Measurements from ENCODE around the gene ANTXRL. TPM values are rescaled to one million over a fixed set of nuclear protein-coding genes. Genes with fewer than 3 reads are reported as not detected.
"Not testable (repeated sequence)": the region's sequence is repeated elsewhere in the genome, so short reads cannot be mapped to it uniquely, and the experiment has no call there.

ANTXRL gene
- total and polyA plus RNA-seq, 4 donors = 0.06 TPM; not detected in 3

- 47% methylated on average over 2 of the region's 5 CpGs for WGBS
- not testable (repeated sequence) for H3K4me3 ChIP-seq (ENCODE audit: low read depth in 1 of 3, low read length in 3 of 3); DNase-seq (ENCODE audit: low spot score); H3K4me1 ChIP-seq (ENCODE audit: control insufficient read depth in 4 of 4, insufficient read depth in 4 of 4, low read length in 3 of 4); H3K9ac ChIP-seq (ENCODE audit: low read depth in 1 of 2, low read length in 2 of 2); H3K36me3 ChIP-seq (ENCODE audit: control insufficient read depth in 4 of 4, insufficient read depth in 3 of 4, low read depth in 1 of 4, low read length in 3 of 4); H3K27me3 ChIP-seq (ENCODE audit: control insufficient read depth in 4 of 4, insufficient read depth in 4 of 4, low read length in 3 of 4); H3K27ac ChIP-seq (ENCODE audit: low read depth in 1 of 2, low read length in 2 of 2); H3K9me3 ChIP-seq (ENCODE audit: control insufficient read depth in 4 of 4, low read length in 3 of 4)
Observed at GRCh38 chr10:46379233-46379848, 92.5 kb downstream of the ANTXRL start.

Other genes with a start within 250 kb of the ANTXRL start
- not detected for gene MSMB, start 240.7 kb upstream of the ANTXRL start, total RNA-seq
- not detected for gene MSMB, start 240.7 kb upstream of the ANTXRL start, polyA plus RNA-seq
- gene ANXA8L1, start 88.8 kb downstream of the ANTXRL start, total RNA-seq = 1 to 10 TPM in 1 of 2 donors, under 1 TPM in 1; 0.09 to 3.0 TPM
- under 1 TPM; 0.63 to 0.66 TPM for gene ANXA8L1, start 88.8 kb downstream of the ANTXRL start, polyA plus RNA-seq
- not detected for gene NPY4R, start 179.0 kb downstream of the ANTXRL start, total RNA-seq
- not detected for gene NPY4R, start 179.0 kb downstream of the ANTXRL start, polyA plus RNA-seq